ENCODE measurements around the gene PPFIBP1.

GRCh38 chr12:27619308-27619707, 95.3 kb downstream of the PPFIBP1 start:
- TF ChIP-seq POLR2A (IDR thresholded peaks at IDR 0.05) (no peak), CTCF (IDR thresholded peaks at IDR 0.05) (no peak)

Measured in stomach (tissue), 4 donors.